Activated CD4-positive, alpha-beta T cell treated with anti-CD3 and anti-CD28 coated beads, Interleukin-2, amount 10 ng/mL, durations not matched to agents 24 days and 14 days (primary cell): ENCODE measurements around the gene BORCS6. TPM values are rescaled to one million over a fixed set of nuclear protein-coding genes. Genes with fewer than 3 reads are reported as not detected.
A peak's percentile ranks its signal among the peaks of the same experiment; 100 is the strongest.
"Not testable (repeated sequence)": the region's sequence is repeated elsewhere in the genome, so short reads cannot be mapped to it uniquely, and the experiment has no call there.

Experiments used
- DNase-seq: peaks from one replicate; pipeline ENCODE4 v3.0.0; 2022
- H3K27ac Mint-ChIP-seq: one replicate; pipeline ENCODE4 v1.8.0; 2022; ENCODE audit warnings: mild to moderate bottlenecking, mixed read lengths
- H3K27me3 Mint-ChIP-seq: one replicate; pipeline ENCODE4 v1.8.0; 2022; ENCODE audit warnings: mixed read lengths
- H3K36me3 Mint-ChIP-seq: one replicate; pipeline ENCODE4 v1.8.0; 2022; ENCODE audit warnings: low read depth, mild to moderate bottlenecking, mixed read lengths
- H3K4me1 Mint-ChIP-seq: one replicate; pipeline ENCODE4 v1.8.0; 2021; ENCODE audit warnings: mixed read lengths
- H3K4me3 Mint-ChIP-seq: one replicate; pipeline ENCODE4 v1.8.0; 2022; ENCODE audit warnings: mild to moderate bottlenecking, moderate library complexity, mixed read lengths
- H3K9me3 Mint-ChIP-seq: one replicate; pipeline ENCODE4 v1.8.0; 2021; ENCODE audit warnings: mixed read lengths
- intact Hi-C: fragments of 100-400 bp; cut with micrococcal nuclease; formaldehyde crosslinking; loops from one replicate; pipeline ENCODE4 v1.15.1; 2023
- total RNA-seq: library from RNA; stranded (reverse); gene quantifications from 2 replicates; pipeline ENCODE4 v1.2.3, GENCODE V29; 2022

The BORCS6 gene
- total RNA-seq, 1 donor from 2014 or later = 5.7 TPM

- Mint-ChIP-seq H3K27ac (peak overlapping the region; percentile 93), H3K9me3 (no peaks in the 10 kb centered on the region), H3K36me3 (peaks cover 27% of the 10 kb centered on the region), H3K4me3 (peak overlapping the region; percentile 98), H3K4me1 (peaks cover 60% of the 10 kb centered on the region), H3K27me3 (peaks cover 7% of the 10 kb centered on the region)
- peak; percentile 96 for DNase-seq
- intact Hi-C loops = loop anchor here (1.0 to 2.0 kb wide), 8 partner anchors 12 to 102 kb away; partner anchors contain the start of genes AURKB, PFAS and RANGRF
Measured at GRCh38 chr17:8222630-8223355, 32.8 kb upstream of the BORCS6 start.

DNA sequence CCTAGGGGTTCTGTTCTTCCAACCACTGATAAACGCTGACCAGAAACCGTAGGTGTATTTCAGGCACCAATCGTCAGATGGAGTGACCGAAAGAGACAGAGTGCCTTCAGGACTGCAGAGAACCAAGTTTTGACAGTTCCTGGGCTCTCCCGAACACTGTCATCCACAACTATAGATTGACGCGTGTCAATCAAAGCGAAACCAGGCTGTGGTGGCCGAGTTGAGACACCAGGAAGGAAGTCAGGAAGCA is 32.3 kb upstream of the BORCS6 start:
- peaks cover 57% of the 10 kb centered on the region for H3K4me1 Mint-ChIP-seq
- DNase-seq = no peak
- H3K36me3 Mint-ChIP-seq = peaks cover 22% of the 10 kb centered on the region
- intact Hi-C loops = loop anchor here (1.0 to 2.0 kb wide), 8 partner anchors 12 to 102 kb away; partner anchors contain the start of genes AURKB, PFAS and RANGRF
- H3K27ac Mint-ChIP-seq = peak overlapping the region; percentile 93
- no peaks in the 10 kb centered on the region for H3K9me3 Mint-ChIP-seq
- H3K27me3 Mint-ChIP-seq = peaks cover 7% of the 10 kb centered on the region
- peak overlapping the region; percentile 98 for H3K4me3 Mint-ChIP-seq

- H3K27ac Mint-ChIP-seq = peak overlapping the region; percentile 93
- H3K4me3 Mint-ChIP-seq = peak overlapping the region; percentile 98
- H3K27me3 Mint-ChIP-seq = peaks cover 7% of the 10 kb centered on the region
- intact Hi-C loops = loop anchor here (1.0 to 2.0 kb wide), 9 partner anchors 12 to 102 kb away; partner anchors contain the start of genes AURKB, PFAS, RANGRF and SLC25A35
- H3K4me1 Mint-ChIP-seq = peaks cover 53% of the 10 kb centered on the region
- H3K36me3 Mint-ChIP-seq = peaks cover 18% of the 10 kb centered on the region
- no peaks in the 10 kb centered on the region for H3K9me3 Mint-ChIP-seq
- peak; percentile 97 for DNase-seq
Measured at GRCh38 chr17:8221663-8222379, 31.8 kb upstream of the BORCS6 start.

DNA sequence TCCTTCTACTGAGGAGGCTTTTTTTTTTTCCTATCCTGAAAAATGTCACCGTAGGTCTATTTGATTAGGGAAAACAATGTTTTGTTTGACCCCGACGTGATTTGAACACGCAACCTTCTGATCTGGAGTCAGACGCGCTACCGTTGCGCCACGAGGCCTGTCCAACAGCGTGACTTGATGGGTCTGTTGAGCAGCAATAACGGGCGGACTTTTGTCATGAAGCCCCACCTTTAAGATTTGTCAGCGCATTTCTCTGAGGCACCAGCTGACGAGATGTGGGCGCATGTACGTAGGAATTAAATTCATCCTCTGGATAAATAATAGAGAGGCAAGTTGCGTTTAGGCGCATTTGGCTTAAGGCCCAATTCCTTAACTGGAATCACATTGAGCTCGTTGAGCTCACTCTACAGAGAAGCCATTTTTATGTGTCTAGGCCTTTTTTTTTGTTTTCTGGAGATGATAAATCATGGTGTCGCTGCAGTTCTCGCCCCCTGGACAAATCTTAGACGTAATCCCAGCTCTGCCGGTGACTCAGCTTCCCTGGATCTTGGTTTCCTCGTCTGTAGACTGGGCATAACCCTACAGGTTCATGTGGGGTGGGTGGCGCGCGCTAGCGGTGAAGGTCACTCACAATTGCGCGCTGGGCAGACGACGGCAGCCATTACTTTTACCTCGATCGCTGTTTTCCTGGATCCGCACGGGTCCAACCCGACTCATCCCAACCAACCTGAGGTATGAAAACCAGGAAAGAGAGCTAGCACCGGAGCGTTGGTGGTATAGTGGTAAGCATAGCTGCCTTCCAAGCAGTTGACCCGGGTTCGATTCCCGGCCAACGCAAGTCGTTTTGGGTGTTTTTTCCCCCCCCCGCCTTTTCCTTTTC is 31.0 kb upstream of the BORCS6 start:
- H3K36me3 Mint-ChIP-seq = peaks cover 12% of the 10 kb centered on the region
- peak overlapping the region; percentile 98 for H3K4me3 Mint-ChIP-seq
- DNase-seq = peak; percentile 94
- intact Hi-C loops = loop anchor here (2.0 kb wide), 1 partner anchor 74 kb away; the partner anchor contains the start of gene SLC25A35
- H3K4me1 Mint-ChIP-seq = peaks cover 46% of the 10 kb centered on the region
- H3K27me3 Mint-ChIP-seq = peaks cover 7% of the 10 kb centered on the region
- H3K9me3 Mint-ChIP-seq = no peaks in the 10 kb centered on the region
- peak overlapping the region; percentile 93 for H3K27ac Mint-ChIP-seq

GRCh38 chr17:8214000-8214399 is 24.0 kb upstream of the BORCS6 start:
- H3K9me3 Mint-ChIP-seq, H3K36me3 Mint-ChIP-seq, intact Hi-C loops, H3K27ac Mint-ChIP-seq, DNase-seq, H3K4me3 Mint-ChIP-seq, H3K27me3 Mint-ChIP-seq: not testable (repeated sequence)
- peaks cover 19% of the 10 kb centered on the region for H3K4me1 Mint-ChIP-seq

- Mint-ChIP-seq H3K36me3 (peaks cover 6% of the 10 kb centered on the region), H3K4me1 (peaks cover 20% of the 10 kb centered on the region), H3K27me3 (no peaks in the 10 kb centered on the region), H3K27ac (no peak overlapping the region), H3K4me3 (no peak overlapping the region), H3K9me3 (no peaks in the 10 kb centered on the region)
- DNase-seq = no peak
- intact Hi-C loops = no loop called here
Measured at GRCh38 chr17:8212312-8213180, 22.6 kb upstream of the BORCS6 start.

GRCh38 chr17:8210761-8211458 is 20.9 kb upstream of the BORCS6 start:
- no peaks in the 10 kb centered on the region for H3K9me3 Mint-ChIP-seq
- peak overlapping the region; percentile 98 for H3K27ac Mint-ChIP-seq
- H3K4me1 Mint-ChIP-seq = peaks cover 27% of the 10 kb centered on the region
- peaks cover 20% of the 10 kb centered on the region for H3K36me3 Mint-ChIP-seq
- no peak for DNase-seq
- peak overlapping the region; percentile 98 for H3K4me3 Mint-ChIP-seq
- H3K27me3 Mint-ChIP-seq = no peaks in the 10 kb centered on the region
- intact Hi-C loops = loop anchor here (1.0 kb wide), 3 partner anchors 11 to 19 kb away; no protein-coding TSS in a partner anchor

DNA sequence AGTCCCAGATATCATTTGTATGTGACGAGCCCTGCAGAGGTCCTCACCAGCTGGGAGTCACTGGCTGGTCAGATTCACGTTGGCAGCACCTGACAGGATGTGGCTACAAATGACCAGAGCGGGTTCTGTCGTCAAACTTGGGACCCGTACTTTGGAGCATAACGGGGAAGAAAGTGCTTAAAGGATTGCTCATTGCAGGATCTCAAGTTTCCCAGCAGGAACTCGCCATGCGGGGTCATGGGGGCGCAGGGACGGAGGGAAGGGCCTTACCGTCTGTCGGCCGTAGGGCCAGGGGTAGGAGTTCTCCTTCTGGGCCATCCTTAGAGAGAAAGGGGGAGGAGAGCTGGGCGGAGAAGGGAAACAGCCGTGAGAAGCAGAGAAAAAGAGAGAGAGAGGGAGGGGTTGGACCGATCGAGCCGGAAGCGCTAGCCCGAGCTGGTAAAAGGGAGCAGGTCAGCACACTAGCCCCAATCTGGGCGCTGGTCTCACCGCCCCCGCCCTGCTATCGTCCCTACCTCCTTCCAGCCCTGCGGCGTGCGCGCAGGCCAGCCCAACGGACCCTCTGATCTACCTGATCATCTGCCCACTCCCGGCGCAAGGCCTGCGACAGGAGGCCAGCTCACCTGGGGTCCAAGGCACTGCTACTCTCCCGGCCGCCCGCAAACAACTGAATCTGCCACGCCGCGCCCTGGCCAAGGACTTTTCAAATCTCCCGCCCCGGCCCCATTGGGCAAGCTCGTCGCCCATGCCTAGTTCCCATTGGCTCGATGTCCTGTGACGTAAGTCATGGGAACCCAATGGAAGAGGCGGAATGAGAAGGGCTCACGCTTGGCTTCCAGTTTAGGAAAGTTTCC is 20.2 kb upstream of the BORCS6 start, which contains the start of gene AURKB:
AURKB (minus strand) TSS at position 669 of the 854 bp plus-strand sequence; CDS start at position 318, 351 bp downstream.
- peak; percentile 98 for DNase-seq
- Mint-ChIP-seq H3K4me1 (peaks cover 27% of the 10 kb centered on the region), H3K4me3 (peak within 1 kb of the TSS; percentile 98), H3K9me3 (no peaks in the 10 kb centered on the region), H3K36me3 (peaks cover 25% of the 10 kb centered on the region), H3K27ac (peak within 1 kb of the TSS; percentile 98), H3K27me3 (no peaks in the 10 kb centered on the region)
- intact Hi-C loops = loop anchor here (1.0 kb wide), 3 partner anchors 10 to 18 kb away; no protein-coding TSS in a partner anchor

DNA sequence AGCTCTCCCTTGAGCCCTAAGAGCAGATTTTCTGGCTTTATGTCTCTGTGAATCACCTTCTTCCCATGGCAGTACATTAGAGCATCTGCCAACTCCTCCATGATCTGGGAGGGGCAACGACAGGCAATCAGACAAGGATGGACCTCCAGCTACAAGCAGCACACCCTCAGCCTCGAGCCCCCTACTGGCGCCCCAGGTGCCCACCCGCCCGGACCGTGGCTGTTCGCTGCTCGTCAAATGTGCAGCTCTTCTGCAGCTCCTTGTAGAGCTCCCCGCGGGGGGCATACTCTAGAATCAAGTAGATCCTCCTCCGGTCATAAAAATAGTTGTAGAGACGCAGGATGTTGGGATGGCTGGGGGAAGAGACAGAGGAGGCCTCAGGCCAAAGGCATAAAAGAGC is 16.6 kb upstream of the BORCS6 start:
- intact Hi-C loops = no loop called here
- Mint-ChIP-seq H3K27ac (no peak overlapping the region), H3K27me3 (no peaks in the 10 kb centered on the region), H3K9me3 (no peaks in the 10 kb centered on the region), H3K4me3 (no peak overlapping the region), H3K4me1 (peaks cover 29% of the 10 kb centered on the region), H3K36me3 (peaks cover 44% of the 10 kb centered on the region)
- no peak for DNase-seq

- H3K27ac Mint-ChIP-seq = no peak overlapping the region
- H3K36me3 Mint-ChIP-seq = peaks cover 43% of the 10 kb centered on the region
- no peaks in the 10 kb centered on the region for H3K27me3 Mint-ChIP-seq
- intact Hi-C loops = no loop called here
- H3K4me3 Mint-ChIP-seq = no peak overlapping the region
- DNase-seq = no peak
- H3K4me1 Mint-ChIP-seq = peaks cover 22% of the 10 kb centered on the region
- H3K9me3 Mint-ChIP-seq = no peaks in the 10 kb centered on the region
Measured at GRCh38 chr17:8204761-8205555, 15.0 kb upstream of the BORCS6 start.
